Measurements from ENCODE around the gene INAFM2. TPM values are rescaled to one million over a fixed set of nuclear protein-coding genes. Genes with fewer than 3 reads are reported as not detected.

INAFM2 gene
- total RNA-seq, 2 experiments from 2014 or later: 15.0 to 16.9 TPM

DNA sequence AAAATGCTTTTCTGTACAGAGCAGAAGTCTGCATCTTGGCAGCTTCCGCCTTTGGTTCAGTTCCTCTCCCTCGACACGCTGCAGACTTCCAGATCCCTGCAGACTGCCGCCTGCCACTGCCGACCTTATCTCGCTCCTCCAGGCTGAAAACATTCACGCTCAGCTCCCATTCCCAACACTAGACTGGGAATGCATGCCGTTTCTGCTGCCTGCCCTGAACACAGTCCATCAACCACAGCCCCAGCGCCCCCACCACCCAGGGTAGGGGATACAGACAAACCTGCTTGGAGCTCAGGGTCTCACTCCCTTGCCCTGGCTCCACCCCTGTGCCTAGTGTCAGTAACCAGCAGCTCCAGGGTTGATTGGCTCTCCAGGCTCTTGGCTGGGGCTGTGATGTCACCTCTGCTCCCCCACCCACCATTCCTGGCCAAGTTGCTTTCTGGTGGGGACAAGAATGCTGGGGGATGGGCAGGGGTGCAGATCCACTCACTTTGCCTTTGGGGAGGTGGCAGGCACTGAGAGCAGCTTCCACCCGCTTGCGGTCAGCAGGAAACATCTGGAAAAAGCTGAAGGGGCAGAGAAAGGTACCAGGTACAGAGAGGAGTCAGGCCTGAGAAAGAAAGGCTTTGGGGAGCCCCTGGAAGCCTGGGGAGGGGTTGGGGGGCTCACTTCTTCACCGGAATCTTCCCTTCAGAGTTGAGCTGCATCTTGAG lies 21.9 kb upstream of the INAFM2 start:
- Mint-ChIP-seq H3K27me3 (no peaks in the 10 kb centered on the region), H3K4me1 (ENCODE audit: low read depth) (peaks cover 19% of the 10 kb centered on the region), H3K36me3 (ENCODE audit: low read depth) (peaks cover 42% of the 10 kb centered on the region), H3K27ac (no peak overlapping the region), H3K9me3 (peaks cover 1% of the 10 kb centered on the region), H3K4me3 (no peak overlapping the region)
- DNase-seq (no peak), ATAC-seq (no peak)
- no peak for TF ChIP-seq CTCF (IDR thresholded peaks at IDR 0.05)
- ChIA-PET POLR2A (interaction anchor here (0.7 to 0.9 kb wide), 2 partner anchors 9 to 16 kb away, joined by 3 read pairs; no protein-coding TSS in a partner anchor), CTCF (interaction anchor here (1.4 to 23.8 kb wide), 4 partner anchors 8 to 28 kb away, joined by 3 to 595 read pairs (median 8); partner anchors contain the start of gene INAFM2)
- intact Hi-C loops (cut with micrococcal nuclease): no loop called here

DNA sequence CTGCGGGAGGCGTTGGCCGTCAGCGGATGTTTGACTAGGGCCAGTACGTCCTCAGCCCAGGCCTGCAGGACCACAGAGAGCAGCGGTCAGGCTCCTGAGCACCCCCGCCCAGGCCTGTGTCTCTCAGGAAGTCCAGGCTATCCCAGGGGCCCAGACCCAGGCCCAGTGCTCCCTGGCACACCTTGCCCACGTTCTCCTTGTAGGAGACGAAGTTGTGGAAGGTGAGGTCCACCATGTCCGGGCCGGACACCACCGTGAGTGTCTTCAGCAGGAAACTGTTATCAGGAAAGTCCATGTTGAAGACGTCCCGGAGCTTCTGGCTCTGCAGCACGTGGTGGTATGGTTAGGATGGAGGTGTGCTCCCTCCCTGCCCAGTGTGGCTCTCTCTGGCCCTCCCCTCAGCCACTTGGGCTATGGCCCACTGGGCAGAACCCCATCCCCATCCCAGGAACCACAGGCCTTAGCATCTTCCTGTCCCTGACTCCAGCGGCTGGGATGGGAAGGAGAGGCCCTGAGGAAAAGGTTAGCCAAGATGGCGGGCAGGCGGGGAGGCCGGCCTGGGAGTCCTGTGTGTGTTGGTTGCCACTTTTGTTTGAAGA lies 21.1 kb upstream of the INAFM2 start:
- Mint-ChIP-seq H3K27me3 (no peaks in the 10 kb centered on the region), H3K9me3 (peaks cover 1% of the 10 kb centered on the region), H3K4me1 (ENCODE audit: low read depth) (peaks cover 21% of the 10 kb centered on the region), H3K27ac (no peak overlapping the region), H3K4me3 (no peak overlapping the region), H3K36me3 (ENCODE audit: low read depth) (peaks cover 42% of the 10 kb centered on the region)
- ChIA-PET CTCF (interaction anchor here (1.8 to 23.8 kb wide), 3 partner anchors 8 to 29 kb away, joined by 5 to 595 read pairs (median 11); no protein-coding TSS in a partner anchor), POLR2A (interaction anchor here (0.9 kb wide), 1 partner anchor 9 kb away, joined by 3 read pairs; no protein-coding TSS in a partner anchor)
- DNase-seq: no peak
- ATAC-seq: no peak
- no peak for TF ChIP-seq CTCF (IDR thresholded peaks at IDR 0.05)
- intact Hi-C loops (cut with micrococcal nuclease): no loop called here

GRCh38 chr15:40302981-40303380 lies 20.5 kb upstream of the INAFM2 start:
- ChIA-PET CTCF (interaction anchor here (0.8 to 23.8 kb wide), 3 partner anchors 17 to 267 kb away, joined by 3 to 595 read pairs (median 4); no protein-coding TSS in a partner anchor), POLR2A (no interaction called here)
- no peak for TF ChIP-seq CTCF (IDR thresholded peaks at IDR 0.05)
- Mint-ChIP-seq H3K27me3 (no peaks in the 10 kb centered on the region), H3K4me3 (no peak overlapping the region), H3K9me3 (peaks cover 1% of the 10 kb centered on the region), H3K36me3 (ENCODE audit: low read depth) (peaks cover 42% of the 10 kb centered on the region), H3K27ac (no peak overlapping the region), H3K4me1 (ENCODE audit: low read depth) (peaks cover 21% of the 10 kb centered on the region)
- ATAC-seq: no peak
- intact Hi-C loops (cut with micrococcal nuclease): no loop called here
- no peak for DNase-seq

GRCh38 chr15:40303576-40303975 lies 19.9 kb upstream of the INAFM2 start:
- Mint-ChIP-seq H3K4me3 (no peak overlapping the region), H3K4me1 (ENCODE audit: low read depth) (peaks cover 21% of the 10 kb centered on the region), H3K36me3 (ENCODE audit: low read depth) (peaks cover 42% of the 10 kb centered on the region), H3K27ac (no peak overlapping the region), H3K9me3 (peaks cover 1% of the 10 kb centered on the region), H3K27me3 (no peaks in the 10 kb centered on the region)
- ATAC-seq (no peak), DNase-seq (no peak)
- POLR2A ChIA-PET: no interaction called here
- TF ChIP-seq CTCF (IDR thresholded peaks at IDR 0.05): no peak
- CTCF ChIA-PET: interaction anchor here (0.8 to 23.8 kb wide), 4 partner anchors 17 to 268 kb away, joined by 3 to 595 read pairs (median 6); partner anchors contain the start of gene INAFM2
- intact Hi-C loops (cut with micrococcal nuclease): no loop called here

DNA sequence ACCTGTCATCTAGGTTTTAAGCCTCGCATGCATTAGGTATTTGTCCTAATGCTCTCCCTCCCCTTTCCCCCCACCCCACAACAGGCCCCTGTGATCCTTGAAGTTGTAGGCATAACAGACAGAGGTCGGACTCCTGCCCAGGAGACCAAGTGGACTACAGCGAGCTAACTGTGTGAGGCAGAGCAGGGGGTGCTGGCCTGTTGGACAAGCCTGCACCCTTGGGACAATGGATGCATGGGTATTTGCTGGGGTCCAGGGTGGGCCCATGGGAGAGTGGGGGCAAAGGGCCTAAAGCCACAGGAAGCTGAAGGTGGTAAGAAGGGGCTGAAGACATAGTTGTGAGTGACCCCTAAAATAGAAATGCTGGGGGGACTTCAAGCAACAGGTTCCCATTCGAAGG lies 18.2 kb upstream of the INAFM2 start:
- intact Hi-C loops (cut with micrococcal nuclease): no loop called here
- Mint-ChIP-seq H3K4me3 (no peak overlapping the region), H3K27me3 (no peaks in the 10 kb centered on the region), H3K36me3 (ENCODE audit: low read depth) (peaks cover 30% of the 10 kb centered on the region), H3K27ac (no peak overlapping the region), H3K9me3 (no peaks in the 10 kb centered on the region), H3K4me1 (ENCODE audit: low read depth) (peaks cover 36% of the 10 kb centered on the region)
- CTCF ChIA-PET: interaction anchor here (1.7 to 23.8 kb wide), 4 partner anchors 16 to 34 kb away, joined by 5 to 595 read pairs (median 192); partner anchors contain the start of genes CCDC9B and INAFM2
- ATAC-seq (no peak), DNase-seq (no peak)
- POLR2A ChIA-PET: interaction anchor here (1.0 kb wide), 1 partner anchor 28 kb away, joined by 3 read pairs; no protein-coding TSS in a partner anchor
- no peak for TF ChIP-seq CTCF (IDR thresholded peaks at IDR 0.05)
